GM18519 (cell line): ENCODE results near the gene ERC1.
"Not testable (repeated sequence)": the region's sequence is repeated elsewhere in the genome, so short reads cannot be mapped to it uniquely, and the experiment has no call there.

Experiments
- ATAC-seq: cut with Tn5 transposase; IDR thresholded peaks from one replicate; pipeline ENCODE4 v1.9.1; 2021; ENCODE audit warnings: mild to moderate bottlenecking, moderate library complexity; ENCODE audit not compliant: unreplicated experiment, low FRiP score

The ERC1 gene

DNA sequence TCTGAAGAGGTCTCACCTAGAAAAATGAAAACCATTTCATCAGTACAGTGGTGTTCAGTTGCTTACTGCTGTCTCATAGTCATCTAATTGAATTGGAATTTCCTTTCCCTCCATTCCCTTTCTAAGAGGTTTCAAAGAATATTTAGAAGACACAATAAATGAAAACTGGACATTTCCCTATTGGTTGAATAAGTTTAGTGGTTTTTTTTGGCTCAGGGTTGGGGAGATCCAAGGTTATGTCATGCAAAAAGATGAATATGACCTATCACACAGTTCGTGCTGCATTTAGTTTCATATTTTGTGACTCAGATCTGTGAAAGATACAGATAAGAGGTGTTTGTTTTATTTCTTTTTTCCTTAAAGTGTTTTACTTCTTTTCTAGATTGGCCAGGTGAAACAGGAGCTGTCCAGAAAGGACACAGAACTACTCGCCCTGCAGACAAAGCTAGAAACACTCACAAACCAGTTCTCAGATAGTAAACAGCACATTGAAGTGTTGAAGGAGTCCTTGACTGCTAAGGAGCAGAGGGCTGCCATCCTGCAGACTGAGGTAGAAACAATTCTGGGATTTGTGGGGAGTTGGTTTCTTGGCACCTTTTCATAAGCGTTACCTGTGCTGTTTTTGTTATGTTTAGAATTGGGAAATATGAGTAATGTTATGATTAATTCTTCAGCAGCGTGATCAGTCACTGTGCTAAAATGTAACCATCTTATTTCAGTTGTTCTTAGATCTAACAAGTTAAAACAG, 124.6 kb downstream of the ERC1 start:
- no peak for ATAC-seq

DNA sequence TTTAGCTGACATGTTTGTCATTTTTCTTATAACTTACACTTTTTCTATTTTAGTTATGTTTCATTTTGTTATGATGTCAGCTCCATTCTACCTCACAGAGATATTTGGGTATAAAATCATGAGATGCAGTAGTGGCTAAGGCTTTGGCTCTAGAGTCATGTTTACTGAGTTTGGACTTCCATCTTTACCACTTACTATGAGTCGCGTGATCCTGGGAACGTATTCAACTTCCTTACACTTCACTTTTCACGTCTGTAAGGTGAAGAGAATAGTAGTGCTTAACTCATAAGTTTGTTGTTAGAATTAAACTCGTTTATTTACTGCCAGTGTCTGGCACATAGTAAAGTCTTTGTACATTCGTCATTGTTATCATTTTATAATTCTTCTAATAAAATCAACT, 126.3 kb downstream of the ERC1 start:
- ATAC-seq = no peak

DNA sequence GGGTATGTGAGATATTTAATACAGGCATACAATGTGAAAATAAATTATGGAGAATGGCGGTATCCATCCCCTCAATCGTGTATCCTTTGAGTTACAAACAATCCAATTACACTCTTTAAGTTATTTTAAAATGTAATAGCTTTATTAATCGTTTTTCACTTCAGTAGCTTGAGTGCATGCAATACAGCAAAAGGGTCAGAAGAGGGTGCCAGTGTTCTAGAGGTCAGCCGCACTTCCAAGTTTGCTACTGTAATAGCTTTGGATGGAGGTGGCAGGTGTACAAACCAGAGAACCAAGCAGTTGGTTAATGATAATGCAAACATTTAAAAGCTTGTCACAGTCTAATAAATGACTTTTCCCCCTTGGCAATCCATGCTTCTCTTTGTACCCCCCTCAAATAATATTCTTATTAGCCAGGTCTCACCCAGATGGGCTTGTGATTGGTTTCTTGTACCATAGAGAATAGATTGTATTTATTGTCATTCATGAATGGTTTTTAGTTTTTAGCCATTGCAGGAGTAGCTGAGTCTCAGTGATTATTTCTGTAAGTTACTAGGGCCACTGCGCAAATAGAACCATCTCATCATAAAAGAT, 127.0 kb downstream of the ERC1 start:
- ATAC-seq = no peak

DNA sequence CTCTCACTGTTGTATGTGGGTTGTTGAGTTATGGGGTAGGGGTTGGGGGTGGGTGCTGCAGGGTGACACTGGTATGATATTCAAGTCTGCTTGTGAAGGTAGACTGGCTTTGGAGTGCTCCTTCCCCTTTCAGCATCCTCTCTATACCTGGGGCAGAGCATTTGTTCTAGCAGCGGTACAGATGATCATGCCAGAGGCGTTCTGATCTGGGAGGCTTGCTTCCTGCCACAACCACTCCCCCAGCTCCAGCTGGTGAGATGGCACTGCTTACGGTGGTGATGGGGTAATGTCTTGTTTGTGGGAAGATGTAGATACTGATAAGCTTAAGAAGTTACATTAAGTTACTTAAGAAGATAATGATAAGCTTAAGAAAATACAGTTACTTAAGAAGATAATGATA, 131.8 kb downstream of the ERC1 start:
- ATAC-seq = no peak

DNA sequence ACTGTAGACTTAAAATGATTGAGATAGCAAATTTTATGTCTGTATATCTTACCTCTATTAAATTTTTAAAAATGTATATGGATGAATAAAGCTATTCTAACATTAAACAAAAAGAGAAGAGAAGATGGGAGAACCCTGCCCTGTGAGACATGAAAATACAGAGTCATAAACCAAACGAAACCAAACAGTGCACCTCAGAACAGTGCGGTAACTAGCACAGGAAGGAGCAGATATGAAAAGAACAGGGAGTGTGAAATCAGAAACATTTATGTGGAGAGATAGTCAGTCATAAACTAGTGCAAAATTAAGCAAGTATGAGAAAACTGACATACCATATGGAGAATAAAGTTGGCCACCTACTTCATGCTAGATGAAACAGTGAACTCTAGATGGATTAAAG, 135.1 kb downstream of the ERC1 start:
- ATAC-seq = no peak

DNA sequence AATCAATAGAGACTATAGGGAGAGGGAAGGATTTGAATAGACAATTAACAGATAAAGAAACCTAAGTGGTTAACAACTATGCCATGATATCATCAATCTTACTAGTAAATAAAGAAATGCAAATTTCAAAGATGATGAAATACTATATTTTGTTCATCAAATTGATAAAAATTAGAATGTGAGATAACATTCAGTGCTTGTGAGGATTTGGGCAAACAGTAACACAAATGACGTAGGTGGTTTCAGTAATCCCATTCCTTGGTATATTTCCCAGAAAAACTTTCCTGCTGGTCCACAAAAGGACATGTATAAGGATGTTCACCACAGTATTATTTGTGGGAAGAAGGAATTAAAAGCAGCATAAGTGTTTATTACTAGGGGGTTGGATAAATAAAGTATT, 136.0 kb downstream of the ERC1 start:
- no peak for ATAC-seq

DNA sequence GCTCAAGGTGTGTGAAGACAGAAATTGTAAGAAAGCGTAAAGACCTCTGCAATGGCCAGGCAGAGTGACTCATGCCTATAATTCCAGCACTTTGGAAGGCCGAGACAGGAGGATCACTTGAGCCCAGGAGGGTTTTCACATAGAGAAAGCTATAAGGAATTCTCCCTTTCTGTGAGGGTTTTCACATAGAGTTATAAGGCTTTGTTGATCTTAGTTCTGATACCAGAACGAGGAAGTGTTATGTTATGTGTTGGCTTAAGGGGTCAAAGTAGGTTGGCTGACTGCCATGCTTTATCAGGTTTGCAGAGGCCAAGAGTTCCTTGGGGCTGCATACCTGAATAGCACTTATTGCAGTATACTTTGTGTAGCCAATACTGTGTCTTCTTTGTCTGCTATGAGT, 139.1 kb downstream of the ERC1 start:
- no peak for ATAC-seq

DNA sequence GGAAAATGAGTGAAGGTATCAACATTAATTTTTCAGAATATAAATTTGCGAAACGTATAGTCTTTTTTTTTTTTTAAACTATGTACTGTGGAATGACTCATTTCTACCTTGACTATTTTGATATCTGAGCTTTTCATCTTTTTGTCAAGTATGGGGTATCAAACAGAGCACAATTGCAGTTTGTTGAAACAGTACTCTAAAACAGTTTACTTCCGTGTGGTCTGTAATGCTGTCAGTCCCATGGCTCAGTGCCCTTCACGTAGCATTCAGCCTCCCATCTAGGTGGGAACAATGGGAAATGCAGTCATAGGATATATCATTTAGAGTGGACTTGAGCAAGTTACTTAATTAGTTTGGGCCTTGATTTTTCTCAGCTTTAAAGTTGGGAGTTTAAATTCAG, 139.5 kb downstream of the ERC1 start:
- no peak for ATAC-seq

DNA sequence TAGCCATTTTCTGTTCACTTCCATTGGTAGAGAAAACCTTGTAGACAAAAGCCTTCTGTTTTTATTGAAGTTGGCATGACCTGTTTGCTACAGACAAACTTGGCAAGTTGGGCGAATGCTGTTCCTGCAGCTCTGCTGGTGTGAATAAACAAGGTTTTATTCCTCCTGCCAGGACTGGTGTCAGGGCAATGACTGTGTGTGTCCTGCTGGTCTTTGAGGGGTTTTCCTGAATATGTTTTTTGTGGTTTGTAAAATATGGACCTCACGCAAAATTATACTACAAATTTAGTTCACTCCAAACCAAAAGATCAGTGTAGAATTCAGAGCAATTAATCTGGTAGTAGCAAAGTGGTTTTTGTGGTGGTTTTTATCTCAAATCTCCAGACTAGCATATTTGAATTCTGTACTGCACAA, 140.8 kb downstream of the ERC1 start:
- ATAC-seq = no peak

DNA sequence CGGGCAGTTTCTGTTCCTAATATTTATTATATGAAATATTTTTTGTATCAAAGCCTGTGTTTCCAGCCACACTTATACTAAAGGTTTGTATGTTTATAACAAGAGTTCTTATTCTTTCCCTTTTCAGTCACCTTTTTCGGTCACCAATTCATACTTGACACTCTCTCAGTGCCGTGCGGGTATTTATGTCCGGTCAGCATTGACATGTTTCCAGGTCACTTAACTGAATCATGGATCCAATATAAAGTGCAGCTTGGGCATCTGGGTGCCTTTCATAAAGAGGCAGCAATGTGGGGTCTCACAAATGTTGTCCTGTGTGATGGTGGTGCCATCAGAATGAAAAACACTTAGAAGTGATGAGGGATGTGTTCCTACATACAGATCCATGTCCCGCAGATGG, 141.3 kb downstream of the ERC1 start:
- no peak for ATAC-seq

DNA sequence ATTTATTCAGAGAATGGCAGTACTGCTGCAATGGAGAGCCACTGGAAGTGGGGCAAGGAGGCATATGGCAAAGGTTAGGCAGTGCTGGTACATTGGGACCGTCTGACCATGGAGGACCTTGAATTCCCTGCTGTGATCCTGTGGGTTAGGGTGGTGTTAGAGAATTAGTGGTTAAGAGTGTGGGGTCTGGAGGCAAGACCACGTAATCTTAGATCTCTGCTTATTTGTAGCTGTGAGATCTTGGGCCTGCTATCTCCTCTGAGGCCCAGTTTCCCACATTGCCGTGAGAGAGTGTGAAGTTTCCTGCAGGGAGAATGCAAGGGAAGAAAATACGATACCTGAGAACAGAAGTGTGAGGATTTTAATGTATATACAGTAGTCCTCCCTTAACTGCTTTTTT, 147.7 kb downstream of the ERC1 start:
- ATAC-seq = no peak

DNA sequence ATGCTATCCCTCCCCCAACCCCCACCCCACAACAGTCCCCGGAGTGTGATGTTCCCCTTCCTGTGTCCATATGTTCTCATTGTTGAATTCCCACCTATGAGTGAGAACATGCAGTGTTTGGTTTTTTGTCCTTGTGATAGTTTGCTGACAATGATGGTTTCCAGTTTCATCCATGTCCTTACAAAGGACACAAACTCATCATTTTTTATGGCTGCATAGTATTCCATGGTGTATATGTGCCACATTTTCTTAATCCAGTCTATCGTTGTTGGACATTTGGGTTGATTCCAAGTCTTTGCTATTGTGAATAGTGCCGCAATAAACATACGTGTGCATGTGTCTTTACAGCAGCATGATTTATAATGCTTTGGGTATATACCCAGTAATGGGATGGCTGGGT, 155.7 kb downstream of the ERC1 start:
- not testable (repeated sequence) for ATAC-seq

DNA sequence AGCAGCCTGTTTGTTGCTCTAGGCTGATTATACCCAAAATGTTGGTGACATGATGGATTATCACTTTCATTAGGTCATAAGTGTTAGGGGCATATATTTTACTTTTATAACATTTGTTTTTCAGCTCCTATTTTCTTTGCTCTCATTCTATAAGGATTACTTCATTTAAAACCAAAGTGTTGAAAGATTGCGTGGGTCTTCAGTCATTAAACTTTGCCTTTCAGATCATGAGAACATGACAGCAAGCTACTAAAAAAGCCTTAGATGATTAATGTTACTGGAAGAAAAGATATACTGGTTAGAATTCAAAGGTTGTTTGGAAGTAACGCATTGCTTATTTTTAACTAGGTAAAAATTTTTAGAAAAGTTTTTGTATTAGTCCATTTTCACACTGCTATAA, 156.8 kb downstream of the ERC1 start:
- no peak for ATAC-seq

DNA sequence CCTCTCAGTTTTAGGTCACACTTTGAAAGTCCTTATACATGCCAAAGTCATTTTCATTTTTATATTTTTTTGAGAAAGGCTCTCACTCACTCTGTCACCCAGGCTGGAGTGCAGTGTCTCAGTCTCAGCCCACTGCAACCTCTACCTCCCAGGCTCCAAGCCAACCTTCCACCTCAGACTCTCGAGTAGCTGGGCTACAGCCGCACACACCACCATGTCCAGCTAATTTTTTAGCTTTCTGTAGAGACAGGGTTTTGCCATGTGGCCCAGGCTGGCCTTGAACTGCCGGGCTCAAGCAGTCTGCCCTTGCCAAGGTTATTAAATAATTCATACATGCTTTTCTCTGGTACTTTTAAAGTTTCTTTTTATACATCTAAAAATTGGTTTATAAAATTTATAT, 166.0 kb downstream of the ERC1 start:
- no peak for ATAC-seq

DNA sequence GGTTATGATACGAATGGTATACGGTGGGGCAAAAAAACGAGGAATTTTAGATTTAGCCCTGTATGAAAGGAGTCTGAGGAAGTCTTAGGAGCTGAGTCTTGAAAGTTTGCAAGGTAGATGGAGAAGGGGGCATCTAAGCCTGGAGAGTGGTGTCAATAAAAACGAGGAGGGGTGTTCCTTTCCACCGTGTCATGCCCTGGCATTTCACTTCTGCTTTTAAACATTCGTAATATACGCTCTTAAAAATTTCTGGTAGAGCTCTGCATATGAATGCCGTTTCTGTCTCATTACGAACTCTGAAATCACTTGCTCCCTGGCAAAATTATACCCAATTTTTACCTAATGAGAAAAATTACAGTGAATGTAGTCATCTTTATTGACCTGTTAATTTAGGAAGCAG, 170.2 kb downstream of the ERC1 start:
- no peak for ATAC-seq

DNA sequence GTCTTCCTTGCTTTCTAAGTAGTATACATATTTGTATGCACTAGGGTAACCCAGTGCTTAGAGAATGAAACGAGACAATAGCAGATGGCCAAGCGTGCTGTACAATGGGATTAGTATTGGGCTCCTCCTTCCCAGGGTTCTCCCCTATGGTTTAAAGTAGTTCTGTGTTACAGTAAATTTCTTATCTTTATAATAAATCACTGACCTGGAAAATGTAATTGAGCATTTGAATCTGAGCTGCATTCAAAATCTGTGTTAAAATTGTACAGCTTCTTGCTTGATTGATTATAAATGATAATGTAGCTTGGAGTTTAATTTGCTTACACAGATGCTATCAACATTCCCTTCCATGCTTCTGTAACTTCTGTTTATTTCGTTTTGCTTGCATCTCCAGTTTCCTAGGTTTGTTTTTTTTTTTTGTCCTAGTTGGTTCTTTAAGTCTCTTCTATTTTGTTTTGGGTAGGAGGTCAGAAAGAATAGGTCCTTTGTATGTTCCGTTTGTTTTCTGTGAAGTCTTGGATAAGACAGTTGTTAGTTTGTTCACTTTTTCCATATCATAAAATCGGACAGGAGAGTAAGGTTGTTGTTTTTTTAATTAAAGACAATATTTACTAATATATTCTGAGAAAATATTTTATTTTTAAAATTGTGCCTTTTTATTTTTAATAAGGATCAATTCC, 171.2 kb downstream of the ERC1 start:
- ATAC-seq = no peak

DNA sequence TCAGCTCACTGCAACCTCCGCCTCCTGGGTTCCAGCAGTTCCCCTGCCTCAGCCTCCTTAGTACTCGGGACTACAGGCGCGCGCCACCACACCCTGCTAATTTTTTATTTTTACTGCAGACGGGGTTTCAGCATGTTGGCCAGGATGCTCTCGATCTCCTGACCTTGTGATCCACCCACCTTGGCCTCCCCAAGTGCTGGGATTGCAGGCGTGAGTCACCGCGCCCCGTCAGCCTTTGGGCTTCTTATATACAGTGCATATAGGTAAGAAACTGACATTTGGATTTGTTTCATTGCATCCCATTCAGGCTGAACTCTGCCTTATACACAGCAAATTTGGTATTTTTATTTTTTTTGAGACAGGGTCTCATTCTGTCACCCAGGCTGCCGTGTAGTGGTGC, 176.8 kb downstream of the ERC1 start:
- no peak for ATAC-seq

DNA sequence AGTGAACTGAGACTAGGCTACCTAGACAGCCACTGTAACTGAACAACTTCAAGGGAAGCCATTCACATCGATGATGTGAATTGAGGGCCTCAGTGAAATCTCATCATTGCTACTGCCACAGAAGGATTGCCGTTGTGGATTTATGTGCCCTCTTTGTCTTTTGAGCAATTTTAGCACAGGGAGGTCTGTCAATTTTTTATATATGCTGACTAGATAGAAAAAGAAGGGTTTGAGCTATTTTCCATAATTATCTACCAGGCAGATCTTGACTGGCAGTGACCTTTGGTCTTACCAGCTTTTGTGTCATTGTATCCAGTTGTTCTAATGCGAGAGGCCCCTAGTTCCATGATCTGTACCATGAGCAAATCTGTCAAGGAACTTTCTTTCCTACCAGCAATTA, 179.4 kb downstream of the ERC1 start:
- no peak for ATAC-seq

DNA sequence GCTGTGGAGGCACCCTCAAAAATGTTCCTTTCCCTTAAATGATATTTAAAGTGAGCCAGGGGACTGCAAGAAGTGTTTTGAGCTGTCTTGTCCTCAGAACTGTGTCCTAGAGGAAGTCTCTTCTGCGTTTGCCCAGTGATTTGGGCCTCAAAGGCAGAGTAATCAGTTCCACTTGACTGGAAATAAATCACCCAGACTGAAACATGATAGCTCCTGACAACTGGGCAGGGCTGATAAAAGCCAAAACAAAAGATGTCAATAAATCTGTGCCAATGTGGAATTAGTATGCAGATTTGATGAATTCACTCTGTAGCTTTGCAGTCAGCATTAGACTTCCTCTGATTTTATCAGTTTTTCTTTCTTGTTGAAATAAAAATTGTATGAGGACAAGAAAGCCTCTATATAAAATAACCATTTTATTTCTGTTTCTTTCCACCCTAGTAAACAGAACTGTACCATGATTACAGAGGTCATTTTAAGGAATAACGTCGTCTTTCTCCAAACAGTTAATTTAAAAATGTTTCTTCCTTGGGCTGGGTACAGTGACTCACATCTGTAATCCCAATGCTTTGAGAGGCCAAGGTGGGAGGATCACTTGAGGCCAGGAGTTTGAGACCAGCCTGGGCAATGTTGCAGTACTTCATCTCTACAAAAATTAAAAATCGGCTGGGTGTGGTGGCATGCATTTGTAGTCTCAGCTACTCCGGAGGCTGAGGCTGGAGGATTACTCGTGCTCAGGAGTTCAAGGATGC, 180.8 kb downstream of the ERC1 start:
- no peak for ATAC-seq

DNA sequence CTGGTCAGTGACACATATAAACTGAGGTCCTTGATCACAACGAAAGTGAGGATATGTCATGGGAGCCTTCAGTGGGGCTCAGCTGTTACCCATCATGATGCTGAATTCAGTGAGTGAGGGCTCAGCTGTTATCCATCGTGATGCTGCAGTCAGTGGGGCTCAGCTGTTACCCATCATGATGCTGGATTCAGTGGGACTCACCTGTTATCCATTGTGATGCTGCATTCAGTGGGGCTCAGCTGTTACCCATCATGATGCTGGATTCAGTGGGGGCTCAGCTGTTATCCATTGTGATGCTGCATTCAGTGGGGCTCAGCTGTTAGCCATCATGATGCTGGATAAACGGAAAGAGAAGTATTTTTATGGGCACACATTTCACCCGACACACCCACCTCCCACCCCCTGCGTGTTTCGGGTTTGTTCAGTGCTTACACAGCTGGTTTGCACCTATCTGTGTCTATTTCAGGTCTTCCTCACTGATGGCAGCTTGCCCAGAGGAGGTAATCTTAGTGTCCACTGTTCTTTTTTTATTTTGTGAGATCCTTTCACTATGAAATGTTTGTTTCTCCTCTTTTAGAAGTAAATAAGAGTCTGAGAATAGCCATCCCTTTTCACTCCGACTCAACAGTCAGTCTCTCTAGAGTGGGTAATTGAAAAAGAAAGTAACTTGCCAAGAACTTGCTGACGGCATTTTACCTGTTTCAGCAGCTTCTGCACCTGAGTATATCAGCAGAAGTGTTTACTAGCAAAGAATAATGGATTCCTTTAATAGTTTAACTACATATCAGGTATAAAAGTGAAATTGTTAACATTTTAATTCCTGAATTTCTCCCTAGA, 183.0 kb downstream of the ERC1 start:
- ATAC-seq = no peak
